ENCODE data around the gene ABTB1.

Gene ABTB1

GRCh38 chr3:127672429-127673190 lies at the start of gene ABTB1:
Gene ABTB1, plus strand, starts transcription at chr3:127672952. Its CDS starts 74 bp downstream, at chr3:127673026.
- peak; percentile 84 for DNase-seq

DNA sequence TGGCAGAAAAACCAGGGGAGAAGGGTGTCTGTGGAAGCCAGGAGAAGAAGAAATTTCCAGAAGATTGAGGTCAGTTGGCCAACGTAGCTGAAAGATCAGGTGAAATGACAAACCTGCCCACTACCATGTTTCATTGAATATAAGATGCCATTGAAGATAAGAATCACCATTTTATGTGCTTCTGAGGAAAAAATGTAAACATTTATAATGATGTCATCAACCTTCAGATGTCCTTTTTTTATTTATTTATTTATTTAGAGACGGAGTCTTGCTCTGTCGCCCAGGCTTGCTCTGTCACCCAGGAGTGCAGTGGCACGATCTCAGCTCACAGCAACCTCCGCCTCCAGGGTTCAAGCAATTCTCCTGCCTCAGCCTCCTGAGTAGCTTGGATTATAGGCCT lies 48.7 kb upstream of the ABTB1 start:
- no peak for DNase-seq

DNA sequence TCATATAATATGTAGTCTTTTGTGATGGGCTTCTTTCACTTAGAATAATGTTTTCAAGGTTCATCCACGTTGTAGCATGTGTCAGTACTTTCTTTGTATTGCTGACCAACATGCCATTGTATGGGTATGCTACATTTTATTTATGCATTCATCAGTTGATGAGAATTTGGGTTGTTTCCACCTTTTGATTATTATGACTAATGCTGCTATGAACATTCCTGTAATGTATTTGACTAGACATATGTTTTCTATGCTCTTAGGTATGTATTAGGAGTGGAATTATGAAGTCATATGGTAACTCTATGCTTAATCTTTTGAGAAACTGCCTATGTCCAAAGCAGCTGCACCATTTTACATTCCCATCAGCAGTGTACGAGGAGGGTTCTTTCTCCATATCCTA lies 46.9 kb upstream of the ABTB1 start:
- DNase-seq, result no peak

DNA sequence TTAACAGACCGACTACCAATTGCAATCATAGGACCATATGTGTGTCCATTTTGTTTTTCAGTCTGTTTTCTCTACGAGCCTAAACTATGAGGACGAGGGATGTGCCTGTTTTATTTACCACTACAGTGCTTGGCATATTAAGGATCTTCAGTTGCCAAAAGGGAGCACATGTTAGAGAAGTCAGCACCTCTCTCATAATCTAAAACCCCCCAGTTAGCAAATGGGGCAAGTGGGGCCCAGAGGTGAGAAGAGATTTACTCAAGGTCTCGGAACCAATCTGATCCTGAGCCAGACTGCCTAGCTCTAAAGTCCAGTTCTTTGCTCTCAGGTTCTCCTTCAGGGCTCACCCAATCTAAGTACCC lies 44.3 kb upstream of the ABTB1 start:
- no peak for DNase-seq

GRCh38 chr3:127628788-127629466 lies 43.8 kb upstream of the ABTB1 start, which contains the start of gene PODXL2:
Gene PODXL2, plus strand, starts transcription at chr3:127629185. Its CDS starts 35 bp downstream, at chr3:127629220.
- no peak for DNase-seq

- DNase-seq, result no peak
Measured at GRCh38 chr3:127629467-127630403, 43.0 kb upstream of the ABTB1 start.

DNA sequence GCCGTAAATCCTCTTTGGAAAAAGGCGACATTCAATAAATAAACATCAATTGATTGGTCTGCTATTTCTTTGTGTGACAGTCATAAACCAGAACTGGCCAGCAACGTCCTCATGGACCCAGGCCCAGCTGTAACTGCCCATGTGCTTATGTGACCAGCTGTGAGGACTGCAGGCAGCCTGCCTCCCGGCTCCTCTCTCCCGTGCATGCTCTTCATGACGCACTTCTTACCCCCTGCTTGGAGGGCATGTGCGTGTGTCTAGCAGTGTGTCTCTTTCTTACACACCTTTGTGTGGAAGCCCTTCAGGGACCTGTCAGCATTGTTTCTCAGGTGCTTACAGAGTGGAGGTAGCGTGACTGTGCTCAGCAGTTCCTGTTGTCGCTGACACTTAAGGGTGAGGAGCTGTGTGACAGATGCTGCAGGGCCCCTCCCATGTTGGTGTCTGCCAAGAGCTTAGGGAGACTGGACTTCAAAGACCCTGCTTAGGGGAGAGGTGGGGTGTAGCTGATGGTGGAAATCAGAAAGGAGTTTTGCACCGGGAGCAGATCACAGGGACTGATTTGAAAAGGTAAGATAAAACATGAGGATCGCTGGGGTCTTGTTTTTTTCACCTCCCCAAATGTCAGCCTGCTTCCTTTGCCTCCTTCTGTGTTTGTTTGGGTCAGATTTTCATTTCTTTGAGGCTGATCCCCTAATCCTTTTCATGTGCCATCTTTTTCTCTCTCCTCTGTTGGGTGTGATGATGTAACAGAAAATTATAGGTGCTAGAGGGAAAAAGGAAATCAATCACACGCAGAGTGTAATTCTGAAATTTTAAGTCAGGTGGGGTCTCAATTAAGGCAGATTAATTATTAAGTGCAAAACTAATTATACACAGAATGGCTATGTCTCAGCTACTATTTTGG lies 41.7 kb upstream of the ABTB1 start:
- no peak for DNase-seq

DNA sequence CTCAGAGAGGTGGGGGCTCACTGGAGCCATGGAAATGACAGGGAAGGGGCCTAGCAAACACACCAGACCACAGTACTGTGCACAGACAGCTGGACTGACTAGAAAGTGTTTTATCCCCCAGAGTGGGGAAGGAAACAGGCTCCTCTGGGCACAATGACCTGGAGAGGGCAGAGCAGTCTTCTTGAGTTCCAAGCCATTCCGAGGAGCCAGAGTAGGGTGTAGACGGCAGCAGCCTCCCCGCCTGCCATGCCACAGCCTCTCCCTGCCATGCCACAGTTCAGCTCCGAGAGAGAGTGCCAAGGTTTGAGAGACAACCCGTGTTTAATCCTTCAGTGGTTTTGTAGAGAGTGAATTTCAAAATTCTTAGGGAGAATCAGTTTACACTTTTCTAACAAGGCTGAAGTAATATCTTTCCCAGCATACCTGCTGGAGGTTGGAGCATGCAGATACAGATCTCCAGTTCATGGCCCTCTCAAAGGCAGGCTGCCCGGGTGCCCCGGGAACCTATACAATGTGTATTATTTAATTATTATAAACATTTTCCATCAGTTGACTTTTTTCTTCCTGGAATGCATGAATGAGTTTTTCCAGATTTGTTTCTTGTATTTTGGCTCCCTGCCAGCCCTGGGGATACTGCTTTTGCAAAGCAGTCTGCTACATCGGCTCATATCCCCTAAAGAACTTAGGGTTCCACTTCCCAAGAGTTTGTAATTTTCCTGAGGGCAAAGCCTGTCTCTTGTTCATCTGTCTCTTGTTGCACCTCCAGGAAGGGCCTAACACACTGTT lies 40.5 kb upstream of the ABTB1 start:
- no peak for DNase-seq

- DNase-seq, result peak; percentile 32
Measured at GRCh38 chr3:127634653-127635052, 38.1 kb upstream of the ABTB1 start.

- DNase-seq, result peak; percentile 59
Measured at GRCh38 chr3:127637546-127637945, 35.2 kb upstream of the ABTB1 start.

DNA sequence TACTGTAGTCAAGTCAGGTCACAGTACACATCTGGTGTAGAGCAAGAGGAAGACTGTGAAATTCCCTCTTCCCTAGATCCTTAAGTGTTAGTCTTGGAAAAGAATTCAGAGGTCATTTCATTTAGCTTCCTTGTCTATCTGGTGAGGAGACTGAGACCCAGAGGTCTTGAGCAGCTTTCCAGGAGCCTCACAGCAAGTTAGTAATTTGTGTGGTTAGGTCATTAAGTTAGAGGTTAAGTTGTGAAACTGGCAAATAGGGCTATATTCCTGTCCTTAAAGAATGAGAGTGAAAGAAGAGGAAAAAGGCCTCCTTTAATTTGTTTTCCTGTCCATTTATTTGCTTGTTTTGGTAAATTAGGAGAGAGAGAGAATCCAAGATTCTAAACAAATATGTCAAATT lies 34.8 kb upstream of the ABTB1 start:
- no peak for DNase-seq

DNA sequence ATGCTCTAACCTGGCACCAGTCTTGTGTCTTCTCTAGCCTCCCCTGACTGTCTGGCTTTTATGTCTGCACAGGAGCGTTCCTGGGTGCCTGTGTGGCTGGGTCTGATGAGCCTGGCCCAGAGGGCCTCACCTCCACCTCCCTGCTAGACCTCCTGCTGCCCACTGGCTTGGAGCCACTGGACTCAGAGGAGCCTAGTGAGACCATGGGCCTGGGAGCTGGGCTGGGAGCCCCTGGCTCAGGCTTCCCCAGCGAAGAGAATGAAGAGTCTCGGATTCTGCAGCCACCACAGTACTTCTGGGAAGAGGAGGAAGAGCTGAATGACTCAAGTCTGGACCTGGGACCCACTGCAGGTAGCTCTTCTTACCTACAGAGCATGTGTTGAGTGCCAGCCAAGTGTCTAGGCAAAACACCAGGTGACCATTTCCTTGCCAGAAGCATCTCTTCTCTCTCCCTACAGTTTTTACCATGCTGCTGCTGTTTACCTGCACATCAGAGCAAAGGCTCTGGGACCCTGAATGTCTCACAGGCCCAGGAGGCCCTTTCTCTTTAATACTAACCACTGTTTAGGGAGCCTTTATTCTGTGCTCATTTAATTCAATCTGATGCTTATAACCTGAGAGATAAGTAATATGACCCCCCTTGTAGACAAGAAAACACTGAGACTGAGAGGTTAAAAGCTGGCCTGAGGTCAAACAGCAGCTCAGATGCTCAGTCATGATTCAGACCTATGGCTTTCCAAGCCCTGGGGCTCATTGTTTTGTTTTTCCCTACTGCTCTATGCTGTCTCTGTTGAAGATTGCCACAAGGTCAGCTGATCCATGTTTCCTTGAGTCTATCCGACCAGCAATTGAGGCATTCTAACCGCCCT lies 33.3 kb upstream of the ABTB1 start:
- no peak for DNase-seq

GRCh38 chr3:127640042-127640355 lies 32.8 kb upstream of the ABTB1 start:
- no peak for DNase-seq

- DNase-seq, result no peak
Measured at GRCh38 chr3:127644641-127645370, 27.9 kb upstream of the ABTB1 start.

GRCh38 chr3:127645371-127646015 lies 27.3 kb upstream of the ABTB1 start:
- no peak for DNase-seq

DNA sequence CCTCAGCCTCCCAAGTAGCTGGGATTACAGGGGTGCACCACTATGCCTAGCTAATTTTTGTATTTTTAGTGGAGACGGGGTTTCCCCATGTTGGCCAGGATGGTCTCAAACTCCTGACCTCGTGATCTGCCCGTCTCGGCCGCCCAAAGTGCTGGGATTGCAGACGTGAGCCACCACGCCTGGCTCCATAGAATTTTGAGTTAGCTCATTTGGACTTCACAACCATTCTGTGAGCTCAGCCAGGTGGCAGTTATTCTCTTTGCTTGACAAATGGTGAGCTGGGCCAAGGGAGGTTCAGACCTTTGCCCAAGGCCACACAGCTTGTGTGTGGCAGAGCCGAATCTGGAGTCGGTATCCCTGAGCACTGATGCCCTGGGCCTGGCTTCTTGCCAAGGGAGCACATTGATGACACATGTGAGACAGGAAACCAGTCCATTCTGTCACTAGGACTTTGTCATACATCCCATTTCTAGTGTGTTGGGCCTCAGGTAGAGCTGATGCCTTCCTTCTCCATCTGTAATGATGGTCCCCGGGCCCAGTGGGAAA lies 26.2 kb upstream of the ABTB1 start:
- DNase-seq, result no peak

GRCh38 chr3:127647166-127647844 lies 25.4 kb upstream of the ABTB1 start:
- DNase-seq, result no peak

DNA sequence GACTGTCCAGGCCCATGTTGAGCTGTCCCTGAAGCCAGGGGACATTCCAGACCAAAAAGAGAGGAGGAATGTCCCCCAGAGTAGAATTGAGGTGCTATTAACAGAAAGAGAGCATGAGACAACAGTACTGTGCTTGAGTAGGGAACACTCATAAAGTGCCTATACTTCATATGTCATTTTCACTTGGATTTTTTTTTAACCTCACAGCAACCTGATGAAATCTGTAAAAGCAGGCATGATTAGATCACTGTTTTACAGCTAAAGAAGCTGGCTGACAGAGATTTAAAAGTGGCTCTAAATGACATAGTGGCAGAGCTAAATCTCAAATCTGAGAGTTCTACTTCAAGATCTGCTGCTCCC lies 24.9 kb upstream of the ABTB1 start:
- no peak for DNase-seq

DNA sequence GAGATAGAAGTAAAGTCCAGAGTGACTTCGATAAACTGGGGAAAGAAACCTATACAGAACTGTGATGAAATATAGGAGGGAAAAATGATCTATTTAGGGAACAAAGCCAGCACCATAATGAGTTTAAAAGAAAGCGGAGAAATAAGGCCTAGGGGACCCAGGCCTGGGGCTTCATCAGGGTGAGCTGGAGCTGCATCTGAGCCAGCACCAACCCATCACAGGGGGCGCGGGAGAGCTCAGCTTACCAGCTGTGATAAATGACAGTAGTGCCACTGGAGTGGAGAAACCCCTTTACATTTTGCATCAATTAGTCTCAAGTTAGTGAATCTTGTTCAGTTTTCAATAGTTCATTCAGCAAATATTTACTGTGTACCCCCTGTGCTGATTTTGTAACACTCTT lies 22.5 kb upstream of the ABTB1 start:
- no peak for DNase-seq
